KMS-11 (cell line): ENCODE results near the gene CHPF.

Source experiments
- H2AFZ ChIP-seq: fragments of 200-600 bp; sonication (generic); 2 replicates; pipeline ENCODE4 v1.6.1; 2016; ENCODE audit warnings: antibody characterized with exemption, mixed run types, low read depth
- H3K27ac ChIP-seq: fragments of 200-600 bp; sonication (generic); 2 replicates; pipeline ENCODE4 v1.6.1; 2016; ENCODE audit warnings: mild to moderate bottlenecking, mixed run types
- H3K27me3 ChIP-seq: fragments of 200-600 bp; sonication (generic); 2 replicates; pipeline ENCODE4 v1.6.1; 2017; ENCODE audit warnings: mild to moderate bottlenecking, low read depth, mixed run types, moderate library complexity; ENCODE audit not compliant: insufficient read depth
- H3K36me3 ChIP-seq: fragments of 200-600 bp; sonication (generic); 2 replicates; pipeline ENCODE4 v1.6.1; 2017; ENCODE audit warnings: mild to moderate bottlenecking, mixed run types; ENCODE audit not compliant: insufficient read depth
- H3K4me1 ChIP-seq: fragments of 200-600 bp; sonication (generic); 2 replicates; pipeline ENCODE4 v1.6.1; 2016; ENCODE audit warnings: mild to moderate bottlenecking, low read depth, mixed run types; ENCODE audit not compliant: poor library complexity, severe bottlenecking
- H3K4me2 ChIP-seq: fragments of 200-600 bp; sonication (generic); 2 replicates; pipeline ENCODE4 v1.7.0; 2016; ENCODE audit warnings: mild to moderate bottlenecking, mixed run types
- H3K4me3 ChIP-seq: fragments of 200-600 bp; sonication (generic); IDR thresholded peaks from 2 replicates; pipeline ENCODE4 v1.6.1; 2017; ENCODE audit warnings: low read depth, low read length, mixed read lengths; ENCODE audit not compliant: insufficient read depth
- H3K79me2 ChIP-seq: fragments of 200-600 bp; sonication (generic); 2 replicates; pipeline ENCODE4 v1.6.1; 2016; ENCODE audit warnings: low read depth, mixed run types; ENCODE audit not compliant: insufficient read depth
- H3K9ac ChIP-seq: fragments of 200-600 bp; sonication (generic); 2 replicates; pipeline ENCODE4 v1.6.1; 2016; ENCODE audit warnings: mild to moderate bottlenecking, mixed run types
- H4K20me1 ChIP-seq: fragments of 200-600 bp; sonication (generic); 2 replicates; pipeline ENCODE4 v1.6.1; 2016; ENCODE audit warnings: mild to moderate bottlenecking, mixed run types; ENCODE audit not compliant: insufficient read depth
- CTCF ChIP-seq: fragments of 200-600 bp; sonication (generic); conservative IDR thresholded peaks from 2 replicates; pipeline ENCODE4 v1.6.1; 2017; ENCODE audit warnings: low read depth, mild to moderate bottlenecking, antibody characterized with exemption, low read length, moderate library complexity, mixed read lengths

The CHPF gene

GRCh38 chr2:219527076-219527394, 16.6 kb downstream of the CHPF start:
- Histone ChIP-seq H3K79me2 (no peaks in the 10 kb centered on the region), H4K20me1 (no peaks in the 10 kb centered on the region), H3K27me3 (peaks cover 85% of the 10 kb centered on the region), H3K9ac (no peak overlapping the region), H3K27ac (no peak overlapping the region), H3K4me1 (peaks cover 8% of the 10 kb centered on the region), H2AFZ (no peak overlapping the region), H3K4me2 (no peak overlapping the region), H3K36me3 (no peaks in the 10 kb centered on the region), H3K4me3 (no peak overlapping the region)
- no peak for TF ChIP-seq CTCF

- H3K79me2 ChIP-seq, result no peaks in the 10 kb centered on the region
- no peak overlapping the region for H3K4me2 ChIP-seq
- no peak overlapping the region for H3K4me3 ChIP-seq
- TF ChIP-seq CTCF, result no peak
- H3K4me1 ChIP-seq, result peaks cover 8% of the 10 kb centered on the region
- no peaks in the 10 kb centered on the region for H4K20me1 ChIP-seq
- H2AFZ ChIP-seq, result no peak overlapping the region
- H3K27ac ChIP-seq, result no peak overlapping the region
- H3K27me3 ChIP-seq, result peaks cover 86% of the 10 kb centered on the region
- no peak overlapping the region for H3K9ac ChIP-seq
- no peaks in the 10 kb centered on the region for H3K36me3 ChIP-seq
These were observed 17.1 kb downstream of the CHPF start for GRCh38 chr2:219526320-219527075.

- Histone ChIP-seq H3K4me2 (no peak overlapping the region), H3K27me3 (peaks cover 92% of the 10 kb centered on the region), H2AFZ (no peak overlapping the region), H3K4me3 (no peak overlapping the region), H3K36me3 (no peaks in the 10 kb centered on the region), H4K20me1 (no peaks in the 10 kb centered on the region), H3K27ac (no peak overlapping the region), H3K4me1 (peaks cover 8% of the 10 kb centered on the region), H3K79me2 (no peaks in the 10 kb centered on the region), H3K9ac (no peak overlapping the region)
- no peak for TF ChIP-seq CTCF
These were observed 17.9 kb downstream of the CHPF start for GRCh38 chr2:219525533-219526232.

DNA sequence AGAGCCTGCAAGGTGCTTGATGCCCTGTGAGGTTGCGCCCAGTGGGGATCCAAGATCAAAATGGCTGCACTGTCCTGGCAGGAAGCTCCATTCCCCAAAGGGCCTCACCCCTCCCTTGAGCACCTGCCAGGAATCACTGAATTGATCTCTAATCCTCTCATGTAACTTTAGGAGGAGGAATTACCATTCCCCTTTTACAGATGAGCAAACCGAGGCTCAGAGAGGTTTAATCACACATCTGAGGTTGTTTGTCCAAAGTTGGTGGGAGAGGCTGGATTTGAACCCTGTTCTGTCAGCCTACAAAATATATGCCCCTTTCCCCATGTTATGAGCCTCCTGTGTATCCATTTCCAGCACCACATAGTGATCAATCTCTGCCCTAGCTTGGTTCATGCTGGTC, 18.8 kb downstream of the CHPF start:
- Histone ChIP-seq H3K9ac (no peak overlapping the region), H3K4me2 (no peak overlapping the region), H3K4me3 (no peak overlapping the region), H3K27me3 (peaks cover 95% of the 10 kb centered on the region), H4K20me1 (no peaks in the 10 kb centered on the region), H3K79me2 (no peaks in the 10 kb centered on the region), H3K27ac (no peak overlapping the region), H3K4me1 (peaks cover 8% of the 10 kb centered on the region), H3K36me3 (no peaks in the 10 kb centered on the region), H2AFZ (no peak overlapping the region)
- TF ChIP-seq CTCF, result no peak
